Vagina (tissue), 2 donors: ENCODE data around the gene KAZN. TPM values are rescaled to one million over a fixed set of nuclear protein-coding genes. Genes with fewer than 3 reads are reported as not detected.

Experiments used
- DNase-seq, 2 donors: peaks; one replicate each; pipeline ENCODE4 v3.0.0-alpha.2; 2017; ENCODE audit errors: extremely low spot score in 2 of 2
- H3K27ac ChIP-seq: fragments of 200-600 bp; sonication (generic); one replicate; pipeline ENCODE4 v1.5.1; 2019
- H3K27me3 ChIP-seq: fragments of 200-600 bp; sonication (generic); one replicate; pipeline ENCODE4 v1.5.1; 2019
- H3K36me3 ChIP-seq, 2 donors: fragments of 200-600 bp; sonication (generic); one replicate each; pipeline ENCODE4 v1.5.1; 2017 to 2019
- H3K4me1 ChIP-seq: fragments of 200-600 bp; sonication (generic); one replicate; pipeline ENCODE4 v1.5.1; 2019
- H3K4me3 ChIP-seq, 2 donors: fragments of 200-600 bp; sonication (generic); 1 replicate in 1 of 2; 2 replicates in 1 of 2; pipeline ENCODE4 v1.5.1; 2016 to 2019
- H3K9me3 ChIP-seq: fragments of 200-600 bp; sonication (generic); one replicate; pipeline ENCODE4 v1.5.1; 2019
- POLR2A ChIP-seq, 2 donors: fragments of 450-650 bp; IDR thresholded peaks; one replicate each; pipeline ENCODE4 v1.6.1; 2017; ENCODE audit warnings: antibody characterized with exemption in 2 of 2, mild to moderate bottlenecking in 2 of 2, moderate library complexity in 2 of 2
- POLR2AphosphoS5 ChIP-seq, 2 donors: sonication (generic); formaldehyde crosslinking; IDR thresholded peaks; one replicate each; pipeline ENCODE4 v1.9.0; 2017; ENCODE audit warnings: antibody characterized with exemption in 2 of 2, mild to moderate bottlenecking in 2 of 2, low read depth in 1 of 2; ENCODE audit not compliant: insufficient read depth in 1 of 2
- intact Hi-C: fragments of 100-400 bp; cut with DNase I; formaldehyde crosslinking; loops from one replicate; pipeline ENCODE4 v1.15.1; 2023
- total RNA-seq: library from RNA; depleted of rRNA; stranded (reverse); fragments of >200 nt; gene quantifications from one replicate; pipeline ENCODE4 v1.2.3, GENCODE V29; 2016
- TF ChIP-seq, protein P1 (sequence below), 3 experiments: fragments of 450-650 bp in 2 of 3; fragments of 200-600 bp in 1 of 3; sonication (generic) in 1 of 3; IDR thresholded peaks; one replicate each; pipeline ENCODE4 v1.5.1; 2017 to 2019; ENCODE audit warnings: antibody characterized with exemption in 3 of 3, mild to moderate bottlenecking in 2 of 3, moderate library complexity in 2 of 3

Gene KAZN
- total RNA-seq, 1 donor from 2014 or later, result 29.5 TPM

- H3K36me3 ChIP-seq, result no peaks in the 10 kb centered on the region
- DNase-seq, result no peak
- no peaks in the 10 kb centered on the region for H3K9me3 ChIP-seq
- no peak for TF ChIP-seq POLR2A (IDR thresholded peaks at IDR 0.05)
- no peak for TF ChIP-seq POLR2AphosphoS5 (IDR thresholded peaks at IDR 0.05; ENCODE audit: insufficient read depth in 1 of 2, low read depth in 1 of 2)
- TF ChIP-seq, protein P1, sequence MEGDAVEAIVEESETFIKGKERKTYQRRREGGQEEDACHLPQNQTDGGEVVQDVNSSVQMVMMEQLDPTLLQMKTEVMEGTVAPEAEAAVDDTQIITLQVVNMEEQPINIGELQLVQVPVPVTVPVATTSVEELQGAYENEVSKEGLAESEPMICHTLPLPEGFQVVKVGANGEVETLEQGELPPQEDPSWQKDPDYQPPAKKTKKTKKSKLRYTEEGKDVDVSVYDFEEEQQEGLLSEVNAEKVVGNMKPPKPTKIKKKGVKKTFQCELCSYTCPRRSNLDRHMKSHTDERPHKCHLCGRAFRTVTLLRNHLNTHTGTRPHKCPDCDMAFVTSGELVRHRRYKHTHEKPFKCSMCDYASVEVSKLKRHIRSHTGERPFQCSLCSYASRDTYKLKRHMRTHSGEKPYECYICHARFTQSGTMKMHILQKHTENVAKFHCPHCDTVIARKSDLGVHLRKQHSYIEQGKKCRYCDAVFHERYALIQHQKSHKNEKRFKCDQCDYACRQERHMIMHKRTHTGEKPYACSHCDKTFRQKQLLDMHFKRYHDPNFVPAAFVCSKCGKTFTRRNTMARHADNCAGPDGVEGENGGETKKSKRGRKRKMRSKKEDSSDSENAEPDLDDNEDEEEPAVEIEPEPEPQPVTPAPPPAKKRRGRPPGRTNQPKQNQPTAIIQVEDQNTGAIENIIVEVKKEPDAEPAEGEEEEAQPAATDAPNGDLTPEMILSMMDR (IDR thresholded peaks at IDR 0.05), result no peak
- intact Hi-C loops, result no loop called here
- H3K27me3 ChIP-seq, result no peaks in the 10 kb centered on the region
- H3K27ac ChIP-seq, result no peak overlapping the region
- no peak overlapping the region for H3K4me3 ChIP-seq
- peaks cover 11% of the 10 kb centered on the region for H3K4me1 ChIP-seq
Measured at GRCh38 chr1:15001317-15001915, 402.9 kb downstream of the KAZN start.

GRCh38 chr1:15002325-15002724, 403.8 kb downstream of the KAZN start:
- peaks cover 5% of the 10 kb centered on the region for H3K4me1 ChIP-seq
- H3K36me3 ChIP-seq, result no peaks in the 10 kb centered on the region
- intact Hi-C loops, result no loop called here
- no peak overlapping the region for H3K27ac ChIP-seq
- no peaks in the 10 kb centered on the region for H3K9me3 ChIP-seq
- no peak for DNase-seq
- TF ChIP-seq POLR2A (IDR thresholded peaks at IDR 0.05), result no peak
- TF ChIP-seq, protein P1 (IDR thresholded peaks at IDR 0.05), result no peak
- no peak for TF ChIP-seq POLR2AphosphoS5 (IDR thresholded peaks at IDR 0.05; ENCODE audit: insufficient read depth in 1 of 2, low read depth in 1 of 2)
- H3K4me3 ChIP-seq, result no peak overlapping the region
- H3K27me3 ChIP-seq, result no peaks in the 10 kb centered on the region

- intact Hi-C loops, result no loop called here
- no peak overlapping the region for H3K27ac ChIP-seq
- peaks cover 5% of the 10 kb centered on the region for H3K4me1 ChIP-seq
- no peak for DNase-seq
- no peaks in the 10 kb centered on the region for H3K9me3 ChIP-seq
- H3K36me3 ChIP-seq, result no peaks in the 10 kb centered on the region
- TF ChIP-seq POLR2A (IDR thresholded peaks at IDR 0.05) (no peak), POLR2AphosphoS5 (IDR thresholded peaks at IDR 0.05; ENCODE audit: insufficient read depth in 1 of 2, low read depth in 1 of 2) (no peak)
- TF ChIP-seq, protein P1 (IDR thresholded peaks at IDR 0.05), result no peak
- no peak overlapping the region for H3K4me3 ChIP-seq
- H3K27me3 ChIP-seq, result no peaks in the 10 kb centered on the region
Measured at GRCh38 chr1:15004396-15004795, 405.9 kb downstream of the KAZN start.

- no peak overlapping the region for H3K4me3 ChIP-seq
- intact Hi-C loops, result no loop called here
- no peaks in the 10 kb centered on the region for H3K27me3 ChIP-seq
- DNase-seq, result no peak
- no peaks in the 10 kb centered on the region for H3K36me3 ChIP-seq
- no peak overlapping the region for H3K27ac ChIP-seq
- peaks cover 5% of the 10 kb centered on the region for H3K4me1 ChIP-seq
- no peaks in the 10 kb centered on the region for H3K9me3 ChIP-seq
- TF ChIP-seq POLR2A (IDR thresholded peaks at IDR 0.05) (no peak), POLR2AphosphoS5 (IDR thresholded peaks at IDR 0.05; ENCODE audit: insufficient read depth in 1 of 2, low read depth in 1 of 2) (no peak)
- TF ChIP-seq, protein P1 (IDR thresholded peaks at IDR 0.05), result no peak
Measured at GRCh38 chr1:15005116-15005515, 406.6 kb downstream of the KAZN start.

- DNase-seq, result no peak
- no peak overlapping the region for H3K27ac ChIP-seq
- intact Hi-C loops, result no loop called here
- H3K4me1 ChIP-seq, result peaks cover 5% of the 10 kb centered on the region
- no peak overlapping the region for H3K4me3 ChIP-seq
- H3K9me3 ChIP-seq, result no peaks in the 10 kb centered on the region
- H3K36me3 ChIP-seq, result no peaks in the 10 kb centered on the region
- TF ChIP-seq POLR2A (IDR thresholded peaks at IDR 0.05), result no peak
- TF ChIP-seq POLR2AphosphoS5 (IDR thresholded peaks at IDR 0.05; ENCODE audit: insufficient read depth in 1 of 2, low read depth in 1 of 2), result no peak
- TF ChIP-seq, protein P1 (IDR thresholded peaks at IDR 0.05), result no peak
- no peaks in the 10 kb centered on the region for H3K27me3 ChIP-seq
Measured at GRCh38 chr1:15007368-15007767, 408.9 kb downstream of the KAZN start.
